HG03060 (cell line): ENCODE results near the gene SAP130.

Source experiments
- ATAC-seq: cut with Tn5 transposase; IDR thresholded peaks from one replicate; pipeline ENCODE4 v1.9.1; 2021; ENCODE audit warnings: low read depth, moderate number of reproducible peaks; ENCODE audit not compliant: unreplicated experiment

Gene SAP130

GRCh38 chr2:127901339-127902056 lies 126.4 kb downstream of the SAP130 start:
- ATAC-seq, result no peak

GRCh38 chr2:127897531-127898211 lies 130.2 kb downstream of the SAP130 start:
- ATAC-seq, result no peak

GRCh38 chr2:127893494-127893893 lies 134.4 kb downstream of the SAP130 start:
- no peak for ATAC-seq

GRCh38 chr2:127893033-127893432 lies 134.8 kb downstream of the SAP130 start:
- ATAC-seq, result no peak

- ATAC-seq, result no peak
Measured at GRCh38 chr2:127891811-127892210, 136.0 kb downstream of the SAP130 start.
